ENCODE measurements around the gene RABGAP1L.

Gene RABGAP1L

DNA sequence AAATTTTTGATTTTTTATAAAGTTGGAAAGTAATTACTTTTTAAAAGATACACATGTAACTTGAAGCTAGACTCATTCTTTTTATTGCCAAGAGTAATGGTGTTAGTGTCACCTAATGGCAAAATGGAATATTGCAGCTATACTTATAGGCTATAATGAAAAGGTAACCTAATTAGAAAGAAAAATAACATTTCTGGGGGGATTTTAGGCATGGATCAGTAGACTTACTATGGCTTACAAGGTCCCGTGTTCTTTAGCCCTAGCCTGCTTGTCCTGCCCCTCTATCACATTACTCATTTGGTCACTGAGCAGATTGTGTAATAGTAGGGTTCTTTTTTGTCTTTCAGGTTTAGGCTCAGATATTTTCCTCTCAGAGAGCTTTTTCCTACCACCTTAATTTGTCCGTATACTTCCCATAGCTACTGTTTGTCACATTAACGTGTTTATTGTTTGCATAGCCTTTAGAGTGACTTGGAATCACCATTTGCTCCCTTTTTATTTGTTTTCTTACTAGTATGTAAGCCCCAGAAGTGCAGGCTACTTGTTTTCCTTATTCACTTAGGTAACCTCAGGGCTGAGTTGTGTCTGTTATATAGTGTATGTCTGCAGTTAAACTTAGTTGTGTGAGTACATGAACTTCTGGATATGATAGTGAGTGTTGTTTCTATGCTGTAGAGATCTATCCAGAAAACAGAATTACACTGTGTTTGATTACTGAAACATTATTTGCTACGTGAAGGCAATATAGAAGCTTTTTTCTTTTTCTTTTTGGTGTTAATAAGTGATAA, 58.7 kb downstream of the RABGAP1L start:
- no peak overlapping the region for H3K27ac ChIP-seq
- TF ChIP-seq ZFX (IDR thresholded peaks at IDR 0.05), result no peak
- TF ChIP-seq, protein P1, sequence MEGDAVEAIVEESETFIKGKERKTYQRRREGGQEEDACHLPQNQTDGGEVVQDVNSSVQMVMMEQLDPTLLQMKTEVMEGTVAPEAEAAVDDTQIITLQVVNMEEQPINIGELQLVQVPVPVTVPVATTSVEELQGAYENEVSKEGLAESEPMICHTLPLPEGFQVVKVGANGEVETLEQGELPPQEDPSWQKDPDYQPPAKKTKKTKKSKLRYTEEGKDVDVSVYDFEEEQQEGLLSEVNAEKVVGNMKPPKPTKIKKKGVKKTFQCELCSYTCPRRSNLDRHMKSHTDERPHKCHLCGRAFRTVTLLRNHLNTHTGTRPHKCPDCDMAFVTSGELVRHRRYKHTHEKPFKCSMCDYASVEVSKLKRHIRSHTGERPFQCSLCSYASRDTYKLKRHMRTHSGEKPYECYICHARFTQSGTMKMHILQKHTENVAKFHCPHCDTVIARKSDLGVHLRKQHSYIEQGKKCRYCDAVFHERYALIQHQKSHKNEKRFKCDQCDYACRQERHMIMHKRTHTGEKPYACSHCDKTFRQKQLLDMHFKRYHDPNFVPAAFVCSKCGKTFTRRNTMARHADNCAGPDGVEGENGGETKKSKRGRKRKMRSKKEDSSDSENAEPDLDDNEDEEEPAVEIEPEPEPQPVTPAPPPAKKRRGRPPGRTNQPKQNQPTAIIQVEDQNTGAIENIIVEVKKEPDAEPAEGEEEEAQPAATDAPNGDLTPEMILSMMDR (conservative IDR thresholded peaks at IDR 0.05), result peak; percentile 93

DNA sequence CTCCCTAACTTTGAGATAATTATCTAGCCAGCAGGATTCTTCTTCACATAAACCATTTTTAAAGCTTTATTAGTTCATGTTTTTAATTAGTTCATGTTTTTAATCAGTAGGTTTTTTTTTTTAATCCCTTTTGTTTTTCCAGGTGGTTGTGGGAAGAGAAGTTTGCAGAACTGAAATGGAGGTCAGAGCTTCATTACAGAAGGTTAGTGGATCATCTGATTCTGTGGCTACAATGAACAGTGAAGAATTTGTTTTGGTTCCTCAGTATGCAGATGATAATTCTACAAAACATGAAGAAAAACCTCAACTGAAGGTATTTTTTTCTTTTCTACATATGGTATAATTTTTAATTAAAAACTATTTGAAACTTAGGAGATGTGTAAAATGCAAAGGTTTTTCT, 59.7 kb downstream of the RABGAP1L start:
- no peak overlapping the region for H3K27ac ChIP-seq
- TF ChIP-seq, protein P1 (conservative IDR thresholded peaks at IDR 0.05), result no peak
- TF ChIP-seq ZFX (IDR thresholded peaks at IDR 0.05), result no peak

DNA sequence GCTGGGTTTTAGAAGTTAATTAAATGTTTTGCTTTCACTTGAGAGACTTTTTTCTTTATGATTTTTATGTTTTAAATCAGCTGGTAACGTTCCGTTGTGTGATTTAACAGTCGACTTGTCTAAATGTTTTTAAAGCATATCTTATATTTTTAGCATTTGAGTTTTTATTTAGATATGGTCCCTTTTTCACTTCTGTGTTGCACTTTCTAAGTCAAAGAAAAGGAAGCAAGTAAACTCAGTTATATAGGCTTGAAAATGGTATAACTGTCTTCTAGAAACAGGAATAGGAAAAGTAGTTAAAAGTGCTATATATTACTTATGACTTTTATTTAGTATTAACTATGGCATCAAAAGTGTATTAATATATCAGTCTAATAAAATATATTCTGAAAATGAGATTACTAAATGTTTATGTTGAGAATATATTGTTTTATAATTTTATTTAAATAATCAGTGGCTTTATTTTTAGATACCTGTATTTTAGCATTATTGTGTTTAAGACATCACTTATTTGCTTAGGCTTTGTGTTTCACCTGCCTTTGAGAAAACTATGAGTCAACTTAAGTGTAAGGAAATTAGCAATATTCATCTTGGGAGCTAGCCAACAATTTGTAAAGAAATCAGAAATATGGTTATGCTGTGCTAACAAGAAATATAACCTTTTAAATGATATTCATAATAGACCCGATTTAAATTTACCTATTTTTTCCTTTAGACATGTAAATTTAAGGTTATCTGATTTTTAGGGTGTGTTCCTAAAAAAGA, 60.5 kb downstream of the RABGAP1L start:
- H3K27ac ChIP-seq, result no peak overlapping the region
- TF ChIP-seq ZFX (IDR thresholded peaks at IDR 0.05), result no peak
- TF ChIP-seq, protein P1 (conservative IDR thresholded peaks at IDR 0.05), result no peak

DNA sequence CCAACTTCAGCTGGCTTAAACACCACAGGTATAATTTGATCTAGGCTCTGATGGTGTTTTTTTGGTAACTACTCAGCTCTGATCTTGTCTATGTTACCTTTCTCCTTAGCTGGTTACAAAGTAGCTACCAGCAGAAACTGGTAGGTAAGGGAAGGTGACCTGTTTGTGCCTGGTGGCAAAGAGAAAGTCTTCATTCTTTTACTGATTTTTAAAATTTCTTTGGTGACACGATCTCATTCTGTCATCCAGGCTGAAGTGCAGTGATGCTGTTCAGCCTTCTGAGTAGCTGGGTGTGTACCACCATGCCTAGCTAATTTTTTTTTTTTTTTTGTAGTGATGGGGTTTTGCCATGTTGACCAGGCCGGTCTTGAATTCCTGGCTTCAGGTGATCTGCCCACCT, 62.4 kb downstream of the RABGAP1L start:
- no peak overlapping the region for H3K27ac ChIP-seq
- TF ChIP-seq, protein P1 (conservative IDR thresholded peaks at IDR 0.05), result no peak
- no peak for TF ChIP-seq ZFX (IDR thresholded peaks at IDR 0.05)

DNA sequence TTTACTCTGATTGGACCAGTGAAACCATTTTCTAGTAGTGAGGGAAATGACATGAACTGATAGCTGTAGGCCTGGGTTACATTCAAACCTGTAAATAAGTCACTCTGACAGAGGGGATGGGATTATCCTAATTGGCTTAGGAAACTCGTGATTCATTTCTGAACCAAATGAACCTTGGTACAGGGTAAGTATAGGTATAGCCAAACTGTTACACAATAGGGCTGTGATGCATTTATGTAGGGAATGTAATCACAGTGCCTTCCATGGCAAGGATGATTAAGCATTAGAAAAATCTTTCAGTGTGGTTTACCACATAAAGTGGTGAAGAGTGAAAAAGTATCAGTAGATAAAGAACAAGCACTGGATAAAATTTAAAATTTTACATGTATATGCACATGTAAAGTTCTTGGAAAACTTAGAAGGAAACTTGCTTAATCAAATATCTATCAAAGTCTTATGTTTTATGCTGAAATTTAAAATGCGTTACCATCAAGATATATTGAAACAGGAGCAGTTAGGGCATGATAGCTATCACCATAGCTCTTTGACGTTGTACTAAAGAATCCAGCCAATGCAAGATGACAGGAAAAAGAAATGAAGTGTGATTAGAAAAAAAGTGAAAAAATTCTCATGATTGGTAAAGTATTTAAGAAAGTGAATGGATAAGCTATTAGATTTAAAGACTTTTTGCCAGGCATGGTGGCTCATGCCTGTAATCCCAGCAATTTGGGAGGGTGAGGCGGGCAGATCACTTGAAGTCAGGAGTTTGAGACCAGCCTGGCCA, 63.0 kb downstream of the RABGAP1L start:
- TF ChIP-seq, protein P1 (conservative IDR thresholded peaks at IDR 0.05), result no peak
- TF ChIP-seq ZFX (IDR thresholded peaks at IDR 0.05), result no peak
- no peak overlapping the region for H3K27ac ChIP-seq

DNA sequence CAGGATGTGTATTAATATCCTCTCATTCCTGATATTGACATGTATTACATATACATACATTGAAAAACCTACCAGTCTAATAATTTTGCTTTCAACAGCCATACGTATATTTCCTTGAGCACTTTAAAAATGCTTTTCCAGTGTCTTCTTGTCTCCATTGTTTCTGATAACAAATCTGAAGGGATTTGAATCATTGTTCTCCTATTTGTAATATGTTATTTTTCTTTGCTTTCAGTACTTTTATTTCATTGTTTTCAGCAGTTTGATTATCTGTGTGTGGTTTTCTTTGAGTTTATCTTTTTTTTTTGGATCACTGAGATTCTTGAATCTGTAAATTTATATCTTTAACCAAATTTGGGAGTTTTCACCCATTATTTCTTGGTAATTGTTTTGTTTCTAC, 65.3 kb downstream of the RABGAP1L start:
- TF ChIP-seq, protein P1 (conservative IDR thresholded peaks at IDR 0.05), result no peak
- TF ChIP-seq ZFX (IDR thresholded peaks at IDR 0.05), result no peak
- H3K27ac ChIP-seq, result no peak overlapping the region

Measured in C4-2B (cell line).